ENCODE data around the gene KCNK2. TPM values are rescaled to one million over a fixed set of nuclear protein-coding genes. Genes with fewer than 3 reads are reported as not detected.

The KCNK2 gene
- total RNA-seq, 4 donors from 2014 or later = 0.32 to 0.41 TPM; not detected in 2

- Histone ChIP-seq H3K36me3 (no peaks in the 10 kb centered on the region), H3K4me3 (no peak overlapping the region), H3K27ac (no peak overlapping the region), H3K9me3 (no peaks in the 10 kb centered on the region), H3K4me1 (no peaks in the 10 kb centered on the region), H3K27me3 (no peaks in the 10 kb centered on the region)
- in situ Hi-C loops (cut with MboI; ENCODE audit: low pct_ligation_motif_present in 1 of 4, low pct_unique_long_range_greater_than_20kb in 1 of 4, low sequenced_read_pairs in 3 of 4) = no loop called here
- DNase-seq = no peak
- intact Hi-C loops (cut with DNase I; ENCODE audit: low total_unique reads) = loop anchor here (1.0 kb wide), 1 partner anchor 44 kb away; no protein-coding TSS in a partner anchor
- 80 to 89% methylated on average over 1 to 2 of the region's 2 CpGs for WGBS, 2 donors (ENCODE audit: low coverage in 1 of 2)
- TF ChIP-seq EP300 (IDR thresholded peaks at IDR 0.05; ENCODE audit: low read depth) (no peak), POLR2AphosphoS5 (IDR thresholded peaks at IDR 0.05) (no peak), POLR2A (IDR thresholded peaks at IDR 0.05) (no peak)
- TF ChIP-seq, protein P1, sequence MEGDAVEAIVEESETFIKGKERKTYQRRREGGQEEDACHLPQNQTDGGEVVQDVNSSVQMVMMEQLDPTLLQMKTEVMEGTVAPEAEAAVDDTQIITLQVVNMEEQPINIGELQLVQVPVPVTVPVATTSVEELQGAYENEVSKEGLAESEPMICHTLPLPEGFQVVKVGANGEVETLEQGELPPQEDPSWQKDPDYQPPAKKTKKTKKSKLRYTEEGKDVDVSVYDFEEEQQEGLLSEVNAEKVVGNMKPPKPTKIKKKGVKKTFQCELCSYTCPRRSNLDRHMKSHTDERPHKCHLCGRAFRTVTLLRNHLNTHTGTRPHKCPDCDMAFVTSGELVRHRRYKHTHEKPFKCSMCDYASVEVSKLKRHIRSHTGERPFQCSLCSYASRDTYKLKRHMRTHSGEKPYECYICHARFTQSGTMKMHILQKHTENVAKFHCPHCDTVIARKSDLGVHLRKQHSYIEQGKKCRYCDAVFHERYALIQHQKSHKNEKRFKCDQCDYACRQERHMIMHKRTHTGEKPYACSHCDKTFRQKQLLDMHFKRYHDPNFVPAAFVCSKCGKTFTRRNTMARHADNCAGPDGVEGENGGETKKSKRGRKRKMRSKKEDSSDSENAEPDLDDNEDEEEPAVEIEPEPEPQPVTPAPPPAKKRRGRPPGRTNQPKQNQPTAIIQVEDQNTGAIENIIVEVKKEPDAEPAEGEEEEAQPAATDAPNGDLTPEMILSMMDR (IDR thresholded peaks at IDR 0.05) = no peak
Measured at GRCh38 chr1:215226757-215227156, 144.2 kb downstream of the KCNK2 start.

DNA sequence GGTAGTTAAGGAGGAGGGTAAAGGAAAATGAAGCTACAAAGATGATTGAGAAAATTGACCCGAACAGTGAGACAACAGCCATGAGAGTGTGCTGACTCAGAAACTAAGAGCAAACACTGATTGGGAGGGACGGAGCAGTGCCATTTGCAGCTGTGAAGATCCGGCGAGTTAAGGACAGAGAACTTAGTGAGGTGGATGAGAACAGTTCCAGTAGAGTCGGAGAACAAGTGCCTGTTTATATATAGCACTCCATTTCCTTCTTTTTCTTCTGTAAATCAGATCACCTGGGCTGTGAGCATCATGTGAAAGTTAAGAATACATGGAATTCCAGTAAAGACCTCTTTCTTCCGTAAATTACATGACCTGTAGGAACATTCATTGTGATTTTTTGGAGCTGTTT, 145.7 kb downstream of the KCNK2 start:
- in situ Hi-C loops (cut with MboI; ENCODE audit: low pct_ligation_motif_present in 1 of 4, low pct_unique_long_range_greater_than_20kb in 1 of 4, low sequenced_read_pairs in 3 of 4) (no loop called here), intact Hi-C loops (cut with DNase I; ENCODE audit: low total_unique reads) (no loop called here)
- Histone ChIP-seq H3K27me3 (no peaks in the 10 kb centered on the region), H3K4me3 (no peak overlapping the region), H3K4me1 (no peaks in the 10 kb centered on the region), H3K27ac (no peak overlapping the region), H3K36me3 (no peaks in the 10 kb centered on the region), H3K9me3 (no peaks in the 10 kb centered on the region)
- 74 to 85% methylated on average over 5 to 6 of the region's 6 CpGs for WGBS, 2 donors (ENCODE audit: low coverage in 1 of 2)
- no peak for TF ChIP-seq POLR2AphosphoS5 (IDR thresholded peaks at IDR 0.05)
- TF ChIP-seq, protein P1 (IDR thresholded peaks at IDR 0.05) = no peak
- TF ChIP-seq EP300 (IDR thresholded peaks at IDR 0.05; ENCODE audit: low read depth) = no peak
- DNase-seq = no peak

DNA sequence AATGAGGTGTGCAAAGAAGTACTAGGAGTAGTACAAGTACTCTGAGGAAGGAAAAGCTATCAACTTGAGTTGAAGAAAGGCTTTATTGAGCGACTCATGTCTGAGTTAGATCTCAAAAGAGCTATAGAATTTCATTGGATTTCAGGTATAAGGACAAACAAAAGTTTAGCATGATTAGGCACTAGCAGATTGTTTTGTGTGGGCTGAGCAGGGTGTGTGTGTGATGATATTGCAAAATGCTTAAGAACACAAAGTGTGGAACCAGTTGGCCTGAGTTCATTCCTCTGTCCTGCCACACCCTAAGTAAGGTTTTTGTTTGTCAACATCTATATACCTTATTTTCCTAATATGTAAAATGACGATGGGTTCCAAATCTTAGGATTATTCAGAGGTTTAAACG, 158.9 kb downstream of the KCNK2 start:
- no peak overlapping the region for H3K27ac ChIP-seq
- no peaks in the 10 kb centered on the region for H3K4me1 ChIP-seq
- intact Hi-C loops (cut with DNase I; ENCODE audit: low total_unique reads) (no loop called here), in situ Hi-C loops (cut with MboI; ENCODE audit: low pct_ligation_motif_present in 1 of 4, low pct_unique_long_range_greater_than_20kb in 1 of 4, low sequenced_read_pairs in 3 of 4) (no loop called here)
- no peaks in the 10 kb centered on the region for H3K36me3 ChIP-seq
- TF ChIP-seq, protein P1 (IDR thresholded peaks at IDR 0.05) = no peak
- TF ChIP-seq EP300 (IDR thresholded peaks at IDR 0.05; ENCODE audit: low read depth) = no peak
- no peak for TF ChIP-seq POLR2AphosphoS5 (IDR thresholded peaks at IDR 0.05)
- TF ChIP-seq POLR2A (IDR thresholded peaks at IDR 0.05) = no peak
- no peaks in the 10 kb centered on the region for H3K27me3 ChIP-seq
- DNase-seq = no peak
- WGBS, 2 donors (ENCODE audit: low coverage in 1 of 2) = 62 to 71% methylated on average over 3 of the region's 3 CpGs
- no peaks in the 10 kb centered on the region for H3K9me3 ChIP-seq
- H3K4me3 ChIP-seq = no peak overlapping the region

DNA sequence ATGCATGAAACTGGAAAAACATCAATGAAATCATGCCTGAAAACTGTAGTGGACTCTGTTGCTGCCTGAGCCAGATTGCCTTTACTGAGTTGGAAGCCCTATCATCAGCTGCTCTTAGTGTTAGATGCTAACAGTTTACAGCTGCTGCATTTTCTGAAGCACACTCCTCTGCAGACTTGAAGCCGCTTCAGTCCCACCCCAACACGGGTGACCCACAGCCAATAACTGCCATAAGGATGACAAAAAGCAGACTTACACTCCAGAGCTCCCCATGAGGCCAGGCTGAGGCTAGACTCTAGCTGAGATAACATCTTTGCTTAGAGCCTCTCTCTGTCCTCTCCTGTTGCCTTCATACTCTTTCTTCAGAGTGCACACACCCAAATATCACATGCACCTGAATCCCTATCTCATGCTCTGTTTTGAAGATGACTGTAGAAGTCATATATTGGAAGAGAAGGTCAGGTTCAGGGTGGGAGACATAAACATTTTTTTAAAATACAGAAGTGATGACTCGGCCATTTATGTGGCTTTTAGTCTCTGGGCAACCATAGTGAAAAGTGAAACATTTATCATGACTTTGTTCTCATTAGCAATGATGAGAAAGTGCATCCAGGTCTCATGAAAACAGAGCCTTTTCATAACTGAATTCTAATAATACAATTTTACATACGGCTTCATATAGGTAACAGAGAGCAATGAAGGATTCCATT, 161.0 kb downstream of the KCNK2 start:
- Histone ChIP-seq H3K4me3 (no peak overlapping the region), H3K36me3 (no peaks in the 10 kb centered on the region), H3K4me1 (no peaks in the 10 kb centered on the region), H3K9me3 (no peaks in the 10 kb centered on the region), H3K27ac (no peak overlapping the region), H3K27me3 (no peaks in the 10 kb centered on the region)
- 56 to 57% methylated on average over 2 to 4 of the region's 4 CpGs for whole genome bisulfite sequencing, 2 donors (ENCODE audit: low coverage in 1 of 2)
- intact Hi-C loops (cut with DNase I; ENCODE audit: low total_unique reads) (no loop called here), in situ Hi-C loops (cut with MboI; ENCODE audit: low pct_ligation_motif_present in 1 of 4, low pct_unique_long_range_greater_than_20kb in 1 of 4, low sequenced_read_pairs in 3 of 4) (no loop called here)
- no peak for DNase-seq
- TF ChIP-seq, protein P1 (IDR thresholded peaks at IDR 0.05) = no peak
- TF ChIP-seq EP300 (IDR thresholded peaks at IDR 0.05; ENCODE audit: low read depth) = no peak
- no peak for TF ChIP-seq POLR2AphosphoS5 (IDR thresholded peaks at IDR 0.05)
- no peak for TF ChIP-seq POLR2A (IDR thresholded peaks at IDR 0.05)
